HG03565 (cell line): ENCODE data around the gene LRFN4.

ENCODE experiments used
- ATAC-seq: cut with Tn5 transposase; IDR thresholded peaks from one replicate; pipeline ENCODE4 v1.9.1; 2021; ENCODE audit warnings: mild to moderate bottlenecking, moderate library complexity; ENCODE audit not compliant: unreplicated experiment

Gene LRFN4

DNA sequence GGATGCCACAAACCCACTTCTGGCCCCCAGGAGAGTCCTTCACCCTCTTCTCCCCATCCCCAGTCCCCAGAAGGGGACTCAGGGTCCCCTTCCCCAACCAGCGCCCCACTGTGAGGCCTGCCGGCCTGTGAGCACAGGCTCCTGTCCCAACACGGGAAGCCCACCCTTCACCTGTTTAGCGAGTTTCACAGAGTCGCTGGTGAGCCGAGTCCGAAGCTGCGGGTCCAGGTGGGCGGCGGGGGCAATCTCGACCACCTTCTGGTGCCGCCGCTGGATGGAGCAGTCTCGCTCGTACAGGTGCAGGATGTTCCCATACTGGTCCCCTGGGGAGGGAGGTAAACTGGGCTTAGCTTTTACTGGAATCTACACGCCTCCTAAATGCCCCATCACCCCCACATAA, 13.3 kb downstream of the LRFN4 start:
- ATAC-seq = no peak

DNA sequence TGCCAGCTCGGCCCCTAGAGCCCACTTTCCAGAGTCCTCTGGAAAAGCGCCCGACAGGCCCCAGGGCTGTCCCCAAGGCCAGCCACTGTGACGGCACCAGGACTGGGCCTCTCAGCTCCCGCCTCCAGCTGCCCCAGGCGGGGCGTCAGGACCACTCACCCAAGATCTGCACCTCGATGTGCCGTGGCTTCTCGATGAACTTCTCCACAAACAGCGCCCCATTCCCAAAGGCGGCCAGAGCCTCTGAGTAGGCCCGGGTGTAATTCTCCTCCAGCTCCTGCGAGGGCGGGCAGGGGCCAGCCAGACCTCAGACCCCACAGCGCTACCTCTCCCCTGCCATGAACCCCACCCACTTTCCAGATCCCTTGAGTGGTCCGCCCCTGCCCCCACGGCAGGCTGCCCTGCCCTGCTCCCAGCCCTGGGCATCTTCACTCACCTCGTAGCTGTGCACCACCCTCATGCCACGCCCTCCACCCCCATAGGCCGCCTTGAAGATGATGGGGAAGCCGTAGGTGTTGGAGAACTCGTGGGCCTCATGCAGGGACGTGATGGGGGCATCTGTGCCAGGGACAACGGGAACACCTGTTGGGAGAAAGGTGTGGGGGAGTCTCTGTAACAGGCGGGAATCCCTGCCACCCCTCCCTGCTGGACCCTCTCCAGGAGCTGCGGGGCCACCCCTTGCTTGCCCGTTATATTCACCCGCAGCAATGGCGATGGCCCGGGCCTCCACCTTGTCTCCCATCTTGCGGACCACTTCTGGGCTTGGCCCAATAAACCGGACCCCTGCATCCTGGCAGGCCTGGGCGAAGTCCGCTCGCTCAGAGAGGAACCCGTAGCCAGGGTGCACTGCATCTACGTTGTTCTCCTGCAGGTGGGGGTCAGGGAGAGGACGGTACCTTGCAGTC, 14.0 kb downstream of the LRFN4 start:
- no peak for ATAC-seq

DNA sequence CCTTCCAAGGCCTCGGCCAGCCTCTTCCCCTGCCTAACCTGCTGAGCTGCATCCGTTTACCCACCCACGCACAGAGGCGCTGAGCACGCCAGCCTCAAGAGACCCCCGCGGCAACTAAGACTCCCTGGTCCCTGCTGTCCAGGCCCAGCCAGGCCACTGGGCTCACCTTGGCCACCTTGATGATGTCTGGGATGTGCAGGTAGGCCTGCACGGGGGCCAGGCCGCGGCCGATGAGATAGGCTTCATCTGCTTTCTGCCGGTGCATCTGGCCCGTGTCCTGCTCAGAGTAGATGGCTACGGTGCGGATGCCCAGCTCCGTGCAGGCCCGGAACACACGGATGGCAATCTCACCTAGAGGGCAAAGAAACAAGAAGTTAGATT, 14.6 kb downstream of the LRFN4 start:
- no peak for ATAC-seq

DNA sequence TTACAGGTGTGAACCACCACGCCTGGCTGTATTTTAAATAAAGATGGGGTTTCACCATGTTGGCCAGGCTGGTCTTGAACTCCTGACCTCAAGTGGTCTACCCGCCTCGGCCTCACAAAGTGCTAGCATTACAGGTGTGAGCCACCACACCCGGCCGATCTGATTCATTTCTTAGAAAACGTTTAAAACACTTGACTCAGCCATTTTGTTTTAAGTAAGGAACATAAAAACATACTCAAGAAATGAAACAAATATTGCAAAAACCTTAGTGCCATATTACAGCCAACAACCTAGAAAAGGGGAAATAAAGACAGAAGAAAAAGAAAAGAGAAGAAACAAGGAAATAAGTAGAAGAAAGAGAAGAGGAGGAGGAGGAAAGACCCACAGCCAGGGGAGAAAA, 17.4 kb downstream of the LRFN4 start:
- no peak for ATAC-seq

DNA sequence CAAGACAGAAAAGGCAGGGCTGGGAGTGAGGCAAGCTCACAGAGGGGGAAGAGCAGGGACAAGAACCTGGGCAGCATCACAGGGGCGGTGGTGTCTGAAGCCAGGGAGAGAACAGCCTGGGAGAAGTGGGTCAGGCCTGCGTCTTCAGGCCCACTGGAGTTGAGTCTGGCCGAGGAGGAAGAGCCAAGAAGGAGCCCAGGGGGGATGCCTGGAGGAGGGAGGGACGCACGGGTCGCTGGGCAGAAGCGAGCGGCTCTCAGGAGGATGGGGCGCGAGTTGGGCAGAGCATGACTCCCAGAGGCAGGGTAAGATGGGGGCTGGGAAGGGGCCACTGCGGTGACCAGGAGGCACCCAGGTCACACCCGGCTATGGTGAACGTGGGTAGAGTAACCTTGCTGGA, 18.5 kb downstream of the LRFN4 start:
- ATAC-seq = no peak

DNA sequence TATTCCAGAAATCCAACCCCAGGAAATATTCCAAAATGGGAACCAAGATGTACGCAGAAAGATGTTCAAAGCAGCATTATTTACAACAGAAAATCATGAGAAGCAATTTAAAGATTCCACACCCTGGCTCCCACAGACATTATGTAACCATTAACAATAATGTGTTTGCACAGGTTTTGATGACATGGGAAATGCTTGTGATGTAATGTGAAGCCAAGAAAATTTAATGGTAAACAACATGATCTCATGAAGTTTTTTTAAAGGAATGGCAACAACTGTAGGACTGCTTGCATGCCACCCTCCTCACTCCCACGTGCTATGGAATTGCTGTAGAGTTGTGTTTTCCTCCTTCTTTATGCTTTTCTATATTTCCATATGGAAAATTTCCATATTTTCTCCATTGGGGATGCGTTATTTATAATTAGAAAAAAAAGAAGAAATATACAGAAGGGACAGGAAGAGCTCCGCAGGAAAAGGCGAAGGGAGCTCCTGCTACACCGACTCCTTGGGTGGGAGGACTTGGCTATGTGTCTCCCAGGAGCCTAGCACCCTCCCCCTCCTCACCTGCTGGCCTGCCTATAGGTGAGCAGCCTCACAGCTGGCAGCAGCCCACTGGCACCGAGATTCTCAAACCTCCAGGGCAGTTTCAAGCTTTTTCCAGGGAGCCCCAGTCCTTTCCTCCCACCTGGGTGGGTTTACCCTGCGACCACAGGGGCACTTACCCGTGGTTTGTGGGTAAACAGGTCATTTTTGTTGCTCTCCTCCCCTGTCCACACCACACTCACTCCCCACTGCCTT, 20.9 kb downstream of the LRFN4 start:
- no peak for ATAC-seq

DNA sequence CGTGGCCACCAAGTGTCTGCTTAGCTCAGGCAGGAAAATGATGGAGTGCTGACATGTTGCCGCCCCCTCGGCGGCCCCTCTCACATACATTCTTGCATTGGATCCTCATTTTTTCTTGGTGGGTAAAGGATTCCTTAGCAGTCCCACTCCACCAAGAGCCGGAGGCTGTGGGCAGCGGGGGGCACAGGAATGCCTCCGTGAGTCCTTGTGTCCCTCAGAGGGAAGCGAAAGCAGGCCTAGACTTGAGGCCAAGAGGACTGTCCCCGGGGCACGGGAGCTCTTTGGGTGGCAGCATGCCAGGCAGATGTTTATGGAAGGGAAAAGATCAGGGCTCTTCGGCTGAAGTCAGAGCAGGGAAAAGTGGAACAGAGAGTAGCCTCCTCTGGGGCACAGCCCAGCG, 21.6 kb downstream of the LRFN4 start:
- ATAC-seq = no peak

DNA sequence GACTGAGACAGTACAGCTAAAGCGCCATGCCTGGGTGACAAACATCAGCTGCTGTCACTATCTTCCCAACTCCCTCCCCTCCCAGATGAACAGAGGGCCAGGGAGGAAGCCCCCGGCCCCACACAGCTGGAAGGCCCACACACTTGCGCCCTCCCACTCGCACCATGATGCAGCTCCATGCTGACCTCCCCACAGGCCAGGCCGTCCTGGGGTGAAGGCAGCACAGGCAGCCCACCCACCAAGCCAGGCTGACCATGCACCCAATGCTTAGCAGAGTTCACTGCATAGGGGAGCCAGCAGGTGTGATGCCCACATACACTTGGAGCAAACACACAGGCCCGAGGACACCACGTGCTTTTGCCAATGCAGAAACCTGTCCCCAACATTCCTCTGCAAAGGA, 22.1 kb downstream of the LRFN4 start:
- ATAC-seq = no peak

DNA sequence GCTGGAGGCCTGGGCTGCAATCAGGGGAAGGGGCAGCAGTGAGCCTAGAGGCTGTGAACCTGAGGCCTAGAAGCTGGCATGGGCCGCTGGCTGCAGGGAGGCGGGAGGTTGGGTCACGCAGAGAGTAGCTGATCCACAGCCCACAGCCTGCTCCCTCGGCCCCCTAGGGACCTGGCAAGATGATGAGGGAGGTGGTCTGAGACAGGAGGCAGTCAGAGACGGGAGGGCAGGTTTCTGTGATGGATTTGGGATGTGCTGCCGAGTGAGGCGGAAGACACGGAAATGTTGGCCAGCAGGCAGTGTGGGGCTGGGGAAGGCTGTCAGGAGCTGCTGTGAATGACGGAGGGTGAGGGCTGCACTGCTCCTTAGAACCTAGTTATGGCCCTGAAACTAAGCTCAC, 22.7 kb downstream of the LRFN4 start:
- no peak for ATAC-seq

DNA sequence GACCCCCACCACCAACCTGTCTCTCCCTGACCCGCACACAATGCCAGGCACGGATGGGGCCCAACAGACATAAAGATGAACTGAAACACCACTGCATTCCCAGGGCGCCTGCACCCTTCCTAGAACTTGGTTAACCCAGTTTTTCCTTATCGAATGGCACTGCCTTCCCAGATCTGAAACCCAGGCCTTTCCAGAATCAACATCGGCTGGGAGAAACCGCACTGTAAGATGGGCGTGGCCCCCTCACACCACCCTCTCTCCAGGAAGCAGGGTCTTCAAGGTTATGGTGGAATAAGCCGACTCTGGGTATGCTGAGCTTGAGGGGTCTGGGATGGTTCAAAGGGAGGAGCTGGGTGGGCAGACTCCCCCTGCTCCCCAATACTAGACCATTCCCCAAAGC, 23.1 kb downstream of the LRFN4 start:
- no peak for ATAC-seq

DNA sequence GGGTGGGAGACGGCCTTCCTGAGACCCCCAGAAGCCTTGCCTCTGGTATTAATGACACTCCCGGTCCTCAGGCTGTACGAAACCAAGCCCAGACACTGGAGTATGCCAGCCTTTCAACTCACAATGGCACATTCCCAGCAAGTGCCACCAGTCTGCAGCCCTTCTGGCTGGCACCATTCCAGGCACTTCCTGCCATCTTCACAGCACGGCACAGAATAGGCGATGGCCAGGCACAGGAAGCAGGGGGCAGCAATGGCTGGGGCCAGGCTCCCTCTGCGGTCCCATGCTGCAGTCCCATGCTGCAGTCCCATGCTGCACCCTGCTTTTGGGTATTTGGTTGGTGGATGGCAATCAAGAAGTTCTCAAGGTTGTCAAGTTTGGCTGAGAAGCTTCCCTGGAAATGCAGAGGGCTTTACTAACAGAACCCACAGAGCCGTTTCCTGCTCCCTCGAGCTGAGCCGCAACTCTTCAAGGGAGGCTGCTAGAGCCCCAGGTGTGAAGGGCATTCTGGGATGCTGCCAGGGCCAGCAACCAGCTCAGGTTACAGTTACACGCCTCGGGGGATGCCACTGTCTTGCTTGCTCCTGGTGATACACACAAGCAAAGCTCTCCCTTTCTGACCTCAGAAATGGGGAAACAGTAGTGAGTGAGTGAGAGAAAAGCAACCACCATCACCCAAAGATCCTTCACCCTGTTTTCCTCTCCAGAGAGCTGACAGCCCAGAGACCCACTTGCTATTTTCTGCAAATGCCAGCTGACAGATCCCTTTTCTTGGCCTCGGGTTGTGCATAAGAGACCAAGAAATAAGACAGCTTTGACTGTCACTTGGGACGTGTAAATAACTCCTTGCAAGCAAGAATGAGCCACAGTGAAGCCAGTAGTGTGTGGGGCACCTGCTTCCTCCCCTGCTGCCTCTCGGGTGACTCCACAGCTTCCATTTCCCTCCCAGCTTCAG, 23.9 kb downstream of the LRFN4 start:
- no peak for ATAC-seq

DNA sequence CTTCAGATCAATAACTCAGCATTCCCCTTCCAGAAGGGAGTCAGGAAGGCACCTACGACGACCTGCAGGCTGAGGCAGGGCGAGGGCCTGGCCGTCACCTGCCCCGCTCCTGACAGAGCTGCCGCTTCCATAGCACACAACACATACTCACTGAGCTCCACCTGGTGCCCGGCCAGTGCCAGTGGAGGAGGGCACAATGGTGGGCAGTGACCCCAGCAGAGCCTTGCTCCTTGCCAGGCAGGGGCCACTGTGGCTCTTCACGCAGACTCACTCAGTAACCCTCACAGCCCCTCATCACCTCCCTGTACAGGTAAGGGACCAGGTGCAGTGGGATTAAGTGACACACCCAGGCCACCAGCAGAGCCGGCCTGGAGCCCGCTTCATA, 24.6 kb downstream of the LRFN4 start:
- no peak for ATAC-seq

DNA sequence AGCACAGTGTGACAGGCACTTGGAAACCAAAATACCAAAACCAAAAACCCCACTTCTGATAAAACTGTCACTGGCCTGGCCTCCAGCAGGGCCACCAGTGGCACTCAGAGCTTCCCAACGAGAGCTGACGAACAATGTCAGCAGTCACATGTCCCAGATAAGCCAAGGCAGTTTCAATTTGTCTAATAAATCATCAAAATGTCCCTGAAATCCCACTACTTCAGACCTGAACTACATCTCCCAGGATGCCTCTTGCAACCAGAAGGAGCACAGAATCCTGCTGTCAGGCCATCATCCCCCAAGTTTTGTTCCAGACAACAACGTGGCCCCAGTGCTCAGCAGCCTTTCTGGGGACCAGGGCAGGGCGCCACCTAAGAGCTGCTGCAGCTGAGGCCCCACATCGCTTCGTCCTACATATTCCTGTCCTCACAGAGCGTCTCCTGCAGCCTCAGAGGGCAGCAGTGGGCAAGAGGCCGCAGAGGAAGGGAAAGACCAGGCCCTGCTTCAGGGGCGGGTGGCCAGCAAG, 25.1 kb downstream of the LRFN4 start:
- no peak for ATAC-seq

DNA sequence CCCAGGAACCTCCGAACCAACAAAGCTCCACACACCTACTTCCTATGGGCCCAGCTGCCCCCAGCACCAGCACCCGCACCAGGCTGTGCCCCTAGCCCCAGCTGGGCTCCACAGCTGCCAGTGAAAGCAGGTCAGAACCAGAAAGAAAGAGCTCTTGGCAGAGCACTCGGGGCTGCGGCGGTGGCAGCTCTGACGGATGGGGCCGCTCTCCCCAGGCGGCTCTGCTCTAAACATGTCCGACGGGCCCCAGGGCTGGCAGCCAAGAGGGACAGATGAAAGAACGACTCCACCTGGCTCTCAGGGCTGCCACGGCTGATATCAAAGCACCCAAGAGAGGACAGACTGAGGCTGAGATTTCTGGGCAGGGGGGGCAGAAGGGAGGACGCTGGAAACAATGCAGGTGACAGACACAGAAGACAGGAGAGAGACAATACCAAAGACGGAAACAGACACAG, 25.7 kb downstream of the LRFN4 start:
- no peak for ATAC-seq

DNA sequence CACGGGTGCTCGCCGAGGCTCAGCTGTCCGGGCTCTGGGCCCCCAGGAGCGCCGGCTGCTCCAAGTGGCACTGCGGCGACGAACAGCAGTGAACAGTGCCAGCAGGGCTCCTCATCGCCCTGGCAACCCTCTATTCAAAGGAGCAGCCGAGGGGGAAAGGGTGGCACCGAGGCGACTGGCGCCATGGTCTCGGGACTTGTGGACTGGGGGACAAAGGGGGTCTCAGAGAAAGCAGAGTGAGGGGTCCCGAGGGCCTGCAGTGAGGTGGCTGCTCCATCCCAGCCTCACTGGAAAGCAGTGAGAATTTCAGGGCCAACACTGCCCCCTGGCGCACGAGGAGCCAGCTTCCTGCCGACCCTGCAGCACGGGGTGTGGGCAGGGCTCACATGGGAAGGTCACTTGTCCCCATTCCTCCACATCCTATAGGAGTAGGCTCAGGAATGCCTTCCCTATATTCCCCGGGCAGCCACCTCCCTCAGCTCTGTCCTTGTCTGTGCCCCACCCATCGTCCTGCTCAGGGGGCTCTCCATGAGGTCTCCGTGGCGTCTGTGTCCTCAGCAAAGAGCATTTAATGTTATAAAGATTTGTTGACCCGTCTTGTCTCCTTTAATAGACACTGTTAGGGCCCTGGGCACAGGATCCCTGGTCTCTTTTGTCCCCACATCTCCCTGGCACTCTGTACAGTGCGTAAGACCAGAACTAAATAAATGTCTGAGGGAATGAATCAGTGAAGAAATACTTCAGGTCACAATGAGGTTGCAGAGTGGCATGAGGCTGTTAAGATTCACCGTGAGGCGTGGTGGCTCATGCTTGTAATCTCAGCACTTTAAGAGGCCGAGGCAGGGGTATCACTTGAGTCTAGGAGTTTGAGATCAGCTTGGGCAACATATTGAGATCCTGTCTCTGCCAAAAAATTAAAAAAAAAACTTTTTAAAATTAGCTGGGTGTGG, 26.4 kb downstream of the LRFN4 start:
- ATAC-seq = no peak

DNA sequence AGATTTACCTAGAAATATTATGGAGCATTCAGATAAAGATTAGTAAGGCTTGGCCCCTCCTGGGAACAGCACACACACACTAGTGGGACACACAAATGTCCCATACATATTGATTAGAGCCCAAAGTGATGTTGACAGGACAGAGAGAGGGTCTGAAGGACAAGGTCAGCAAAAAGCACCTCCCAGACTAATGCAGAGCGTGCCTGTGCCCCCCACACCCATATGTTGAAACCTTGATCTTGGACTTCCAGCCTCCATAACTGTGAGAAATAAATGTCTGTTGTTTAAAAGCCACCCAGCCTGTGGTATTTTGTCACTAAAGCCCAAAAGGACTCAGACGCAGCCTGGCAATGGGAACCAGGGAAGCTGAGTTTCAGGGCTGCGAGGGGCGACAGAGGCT, 27.6 kb downstream of the LRFN4 start:
- no peak for ATAC-seq

DNA sequence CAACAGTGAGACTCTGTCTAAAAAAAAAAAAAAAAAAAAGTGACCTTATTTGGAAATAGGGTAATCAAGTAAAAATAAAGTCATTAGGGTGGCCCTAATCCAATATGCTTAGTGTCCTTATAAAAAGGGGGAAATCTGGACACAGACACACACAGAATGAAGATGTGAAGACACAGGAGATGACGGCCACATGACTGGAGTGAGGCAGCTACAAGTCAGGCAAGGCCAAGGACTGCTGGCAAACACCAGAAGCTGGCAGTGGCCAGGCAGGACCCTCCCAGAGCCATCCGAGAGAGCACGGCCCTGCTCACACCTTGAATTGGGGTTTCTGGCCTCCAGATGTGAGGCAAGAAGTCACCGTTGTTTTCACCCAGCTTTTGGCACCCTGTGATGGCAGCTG, 28.6 kb downstream of the LRFN4 start:
- no peak for ATAC-seq

DNA sequence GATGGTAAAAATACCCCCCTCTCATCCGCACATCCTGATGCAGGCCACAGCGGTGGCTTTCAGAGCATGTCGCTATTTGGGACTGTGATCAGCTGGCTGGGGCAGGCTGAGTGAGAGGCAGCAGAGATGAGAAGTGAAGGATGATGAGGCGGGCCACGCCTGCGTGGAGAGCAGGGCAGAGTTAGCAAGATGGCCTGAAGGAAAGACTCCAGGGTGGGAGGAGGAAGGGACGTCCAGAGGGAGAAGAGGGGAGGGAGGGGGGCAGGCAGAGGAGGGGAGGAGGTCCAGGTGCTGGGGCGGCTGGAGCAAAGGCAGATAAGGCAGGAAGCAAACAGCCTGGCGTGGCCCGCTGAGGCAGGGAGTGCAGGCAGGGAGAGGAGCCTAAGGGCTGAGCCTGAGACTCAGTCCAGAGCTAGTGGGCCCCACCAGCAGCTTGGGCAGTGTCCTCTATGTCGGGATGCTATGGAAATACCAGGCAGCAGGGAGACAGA, 29.1 kb downstream of the LRFN4 start:
- no peak for ATAC-seq

DNA sequence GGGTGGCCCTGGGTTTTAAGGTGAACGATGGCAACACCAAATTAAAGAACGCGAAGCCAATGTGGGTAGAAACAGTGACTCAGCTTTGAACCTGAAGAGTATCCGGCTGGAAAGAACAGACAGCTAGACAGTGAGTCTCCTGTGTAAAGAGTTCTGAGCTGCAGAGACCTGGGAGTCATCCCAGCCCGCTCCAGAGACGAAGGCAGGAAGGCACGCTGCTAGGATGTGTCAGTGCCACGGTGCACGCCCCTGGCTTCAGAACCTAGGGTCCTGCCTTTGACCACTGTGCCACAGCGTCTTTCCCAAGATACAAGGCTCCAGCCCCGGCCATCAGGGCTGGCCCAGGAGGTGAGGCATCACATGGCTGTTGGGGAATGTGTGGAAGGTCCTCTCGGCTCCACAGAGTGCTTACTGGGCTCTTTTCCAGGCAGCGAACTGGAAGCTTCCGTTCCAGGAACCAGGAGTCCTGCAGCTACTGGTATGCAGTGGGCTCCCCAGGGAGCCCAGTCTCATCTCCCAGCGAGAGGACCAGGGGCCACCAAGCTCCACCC, 29.9 kb downstream of the LRFN4 start:
- no peak for ATAC-seq
